ENCODE results near the gene PIP5K1B.
A peak's percentile ranks its signal among the peaks of the same experiment; 100 is the strongest.

Gene PIP5K1B

DNA sequence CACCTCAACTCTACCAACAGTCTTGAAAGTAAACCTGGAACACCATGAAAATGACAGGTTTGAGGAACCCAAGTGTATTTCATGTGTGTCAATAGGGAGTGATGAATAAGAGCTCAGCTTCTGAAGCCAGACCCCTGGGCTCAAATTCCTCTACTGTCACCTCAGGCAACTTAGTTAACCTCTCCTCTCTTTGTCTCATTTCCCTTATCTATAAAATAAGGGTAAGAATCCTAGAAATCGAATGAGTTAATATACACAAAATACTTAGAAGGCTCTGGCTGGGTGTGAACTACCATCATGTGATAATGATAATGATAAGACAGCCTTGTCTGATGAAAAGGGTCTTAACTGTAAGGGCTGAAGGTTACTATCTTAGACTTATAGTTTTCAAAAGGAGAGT is 66.3 kb downstream of the PIP5K1B start:
- no peak overlapping the region for H3K4me3 ChIP-seq (ENCODE audit: low read depth, low read length)
- TF ChIP-seq CTCF (IDR thresholded peaks at IDR 0.05; ENCODE audit: low read depth, low read length): no peak
- in situ Hi-C loops (cut with HindIII; ENCODE audit: low sequenced_read_pairs): no loop called here
- DNase-seq (ENCODE audit: low read depth, low spot score): no peak

DNA sequence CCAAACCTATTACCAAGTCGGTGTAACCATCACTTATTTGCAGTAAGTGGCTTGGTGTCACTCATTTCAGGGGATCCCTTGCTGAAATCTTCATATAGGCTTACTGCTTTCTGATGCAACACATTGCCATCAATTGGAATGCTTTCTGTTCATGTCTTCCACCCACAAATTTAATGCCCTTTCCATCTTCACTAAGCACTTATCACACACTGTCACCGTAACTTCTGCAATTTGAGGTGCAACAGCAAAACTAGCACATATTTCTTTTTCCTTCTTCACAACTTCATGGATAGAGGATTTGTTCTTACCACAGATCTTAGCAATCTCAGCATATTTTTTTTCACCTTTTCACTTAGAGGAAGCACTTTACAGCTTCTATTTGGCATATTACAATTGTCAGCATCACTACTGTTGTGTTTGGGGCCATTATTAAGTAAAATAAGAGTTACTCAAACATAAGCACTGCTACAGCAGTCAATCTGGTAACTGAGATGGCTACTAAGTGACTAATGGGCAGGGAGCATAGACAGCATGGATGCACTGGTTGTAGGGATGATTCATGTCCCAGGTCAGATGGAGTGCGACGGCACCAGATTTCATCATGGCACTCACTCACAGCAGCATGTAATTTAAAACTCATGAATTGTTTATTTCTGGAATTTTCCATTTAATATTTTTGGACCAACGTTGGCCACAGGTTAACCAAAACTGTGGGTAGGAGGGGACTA is 70.1 kb downstream of the PIP5K1B start:
- no peak for TF ChIP-seq CTCF (IDR thresholded peaks at IDR 0.05; ENCODE audit: low read depth, low read length)
- DNase-seq (ENCODE audit: low read depth, low spot score): no peak
- H3K4me3 ChIP-seq (ENCODE audit: low read depth, low read length): no peak overlapping the region
- in situ Hi-C loops (cut with HindIII; ENCODE audit: low sequenced_read_pairs): no loop called here

DNA sequence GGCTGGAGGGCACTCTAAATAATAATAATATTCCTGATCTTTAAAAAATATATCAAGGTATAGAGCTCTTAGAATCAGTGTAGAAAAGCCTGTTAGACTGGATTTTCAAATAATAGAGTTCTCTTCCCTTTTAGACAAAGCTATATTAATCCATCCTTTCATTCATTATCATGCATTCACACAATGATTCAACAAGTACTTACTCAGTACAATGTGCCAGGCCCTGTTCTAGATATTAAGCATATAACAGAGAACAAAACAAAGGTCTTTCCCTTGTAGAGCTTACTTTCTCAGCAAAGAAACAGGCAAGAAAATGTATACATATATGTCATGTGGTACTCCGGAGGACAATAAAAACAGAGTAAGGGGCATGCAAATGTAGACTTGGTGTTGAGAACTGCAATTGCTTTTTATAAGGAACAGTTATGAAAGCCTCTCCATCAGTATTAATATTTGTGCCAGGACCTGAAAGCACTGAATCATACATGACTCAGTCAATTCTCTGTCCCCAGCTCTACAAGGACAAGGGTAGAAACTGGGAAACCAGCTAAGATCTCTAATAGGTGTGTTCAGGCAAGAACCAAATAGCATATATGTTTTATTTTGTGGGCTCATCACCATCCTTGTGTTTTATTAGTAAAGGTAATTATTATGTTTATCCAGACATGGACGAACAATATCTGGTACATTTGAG is 72.2 kb downstream of the PIP5K1B start:
- DNase-seq (ENCODE audit: low read depth, low spot score): no peak
- in situ Hi-C loops (cut with HindIII; ENCODE audit: low sequenced_read_pairs): no loop called here
- no peak for TF ChIP-seq CTCF (IDR thresholded peaks at IDR 0.05; ENCODE audit: low read depth, low read length)
- no peak overlapping the region for H3K4me3 ChIP-seq (ENCODE audit: low read depth, low read length)

DNA sequence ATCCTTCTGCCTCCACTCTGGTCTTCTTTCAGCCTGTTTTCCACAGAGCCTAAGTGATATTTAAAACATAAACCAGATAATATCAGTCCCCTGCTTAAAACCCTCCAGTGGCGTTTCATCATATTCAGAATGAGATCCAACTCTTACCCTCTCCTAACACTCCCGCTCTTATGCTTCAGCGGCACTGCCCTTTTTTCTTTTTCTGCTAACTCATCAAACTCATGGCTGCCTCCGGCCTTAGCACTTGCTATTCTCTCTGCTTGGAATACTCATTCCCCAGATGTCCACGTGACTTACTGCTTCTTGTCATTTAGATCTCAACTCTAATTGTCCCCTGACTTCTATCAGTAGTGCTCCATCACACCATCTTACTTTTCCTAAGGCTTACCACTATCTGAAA is 73.6 kb downstream of the PIP5K1B start:
- no peak overlapping the region for H3K4me3 ChIP-seq (ENCODE audit: low read depth, low read length)
- DNase-seq (ENCODE audit: low read depth, low spot score): no peak
- TF ChIP-seq CTCF (IDR thresholded peaks at IDR 0.05; ENCODE audit: low read depth, low read length): no peak
- in situ Hi-C loops (cut with HindIII; ENCODE audit: low sequenced_read_pairs): no loop called here

- in situ Hi-C loops (cut with HindIII; ENCODE audit: low sequenced_read_pairs): no loop called here
- peak overlapping the region; percentile 80 for H3K4me3 ChIP-seq (ENCODE audit: low read depth, low read length)
- TF ChIP-seq CTCF (IDR thresholded peaks at IDR 0.05; ENCODE audit: low read depth, low read length): peak; percentile 36
- peak; percentile 95 for DNase-seq (ENCODE audit: low read depth, low spot score)
These were observed 74.7 kb downstream of the PIP5K1B start for GRCh38 chr9:68779558-68780379.

DNA sequence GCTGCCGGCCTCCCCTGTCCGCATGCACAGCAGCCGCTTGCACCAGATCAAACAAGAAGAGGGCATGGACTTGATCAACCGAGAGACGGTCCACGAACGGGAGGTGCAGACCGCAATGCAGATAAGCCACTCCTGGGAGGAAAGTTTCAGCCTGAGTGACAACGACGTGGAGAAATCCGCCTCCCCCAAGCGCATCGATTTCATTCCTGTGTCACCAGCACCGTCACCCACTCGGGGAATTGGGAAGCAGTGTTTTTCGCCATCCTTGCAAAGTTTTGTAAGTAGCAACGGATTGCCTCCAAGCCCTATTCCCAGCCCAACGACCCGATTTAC is 75.3 kb downstream of the PIP5K1B start:
- TF ChIP-seq CTCF (IDR thresholded peaks at IDR 0.05; ENCODE audit: low read depth, low read length): no peak
- in situ Hi-C loops (cut with HindIII; ENCODE audit: low sequenced_read_pairs): no loop called here
- H3K4me3 ChIP-seq (ENCODE audit: low read depth, low read length): peak overlapping the region; percentile 80

More for the DNA sequence above, 75.3 kb downstream of the PIP5K1B start:
- no peak for DNase-seq (ENCODE audit: low read depth, low spot score)

Measured in astrocyte of the spinal cord (primary cell).